Left lung (tissue), 10 donors: ENCODE data around the gene SSUH2. TPM values are rescaled to one million over a fixed set of nuclear protein-coding genes. Genes with fewer than 3 reads are reported as not detected.
"Not testable (repeated sequence)": the region's sequence is repeated elsewhere in the genome, so short reads cannot be mapped to it uniquely, and the experiment has no call there.

ENCODE experiments used
- ATAC-seq: fragments of 200-7000 bp; cut with Tn5 transposase; one replicate; pipeline ENCODE4 v1.9.1; 2020; ENCODE audit warnings: moderate library complexity
- DNase-seq, 4 donors: peaks; one replicate each; pipeline ENCODE4 v3.0.0-alpha.2; 2013 to 2020
- H3K27ac ChIP-seq, 2 donors: fragments of 200-600 bp; sonication (generic) in 1 of 2; one replicate each; pipeline versions ENCODE4 v1.5.0 to v1.8.0; 2020 to 2021
- H3K27me3 ChIP-seq, 2 donors: fragments of 200-600 bp; sonication (generic) in 1 of 2; one replicate each; pipeline versions ENCODE4 v1.5.0 to v1.8.0; 2020 to 2021
- H3K36me3 ChIP-seq, 2 donors: fragments of 200-600 bp; sonication (generic) in 1 of 2; one replicate each; pipeline versions ENCODE4 v1.5.0 to v1.8.0; 2020 to 2021
- H3K4me1 ChIP-seq, 2 donors: fragments of 200-600 bp; one replicate each; pipeline ENCODE4 v1.8.0; 2021
- H3K4me3 ChIP-seq, 2 donors: fragments of 200-600 bp; sonication (generic) in 1 of 2; one replicate each; pipeline versions ENCODE4 v1.5.0 to v1.8.0; 2020 to 2021; ENCODE audit warnings: mild to moderate bottlenecking in 1 of 2
- H3K9me3 ChIP-seq, 2 donors: fragments of 200-600 bp; sonication (generic) in 1 of 2; one replicate each; pipeline versions ENCODE4 v1.5.0 to v1.8.0; 2020 to 2021
- CTCF ChIP-seq, 2 donors: fragments of 200-600 bp; sonication (generic) in 1 of 2; IDR thresholded peaks; one replicate each; pipeline versions ENCODE4 v1.5.0 to v1.8.0; 2021; ENCODE audit warnings: antibody characterized with exemption in 2 of 2
- intact Hi-C, 2 donors: fragments of 100-400 bp; cut with DNase I; formaldehyde crosslinking; loops; one replicate each; pipeline versions ENCODE4 v1.11.2 to v1.14.2; 2022
- polyA plus RNA-seq, 6 donors: library from polyadenylated mRNA; unstranded; fragments of 120-200 nt; gene quantifications; one replicate each; pipeline ENCODE4 v1.2.1, GENCODE V29; 2013; ENCODE audit not compliant: insufficient read length in 6 of 6
- total RNA-seq, 2 donors: library from RNA; stranded (reverse); fragmentation: NEBNext Ultra II Directional; extraction: Animal tissue kit (Norgen Biotek cat#: 25700); gene quantifications; one replicate each; pipeline ENCODE4 v1.2.1, GENCODE V29; 2021
- donor health status: DM: no; HTN: yes; CAD: no.
- donor health status: DM: no; HTN: no; CAD: no.

Gene SSUH2
- total and polyA plus RNA-seq, 8 donors: 0.29 to 3.1 (median 1.8) TPM

GRCh38 chr3:8581373-8581772 lies 63.2 kb downstream of the SSUH2 start:
- no peaks in the 10 kb centered on the region for H3K27me3 ChIP-seq
- H3K36me3 ChIP-seq: no peaks in the 10 kb centered on the region
- no peak overlapping the region for H3K4me3 ChIP-seq
- peak overlapping the region in 1 of 2 donors; percentile 2 for H3K27ac ChIP-seq
- ATAC-seq (peak; percentile 9), DNase-seq (no peak)
- intact Hi-C loops: no loop called here
- no peaks in the 10 kb centered on the region for H3K4me1 ChIP-seq
- H3K9me3 ChIP-seq: no peaks in the 10 kb centered on the region
- TF ChIP-seq CTCF (IDR thresholded peaks at IDR 0.05): no peak

- intact Hi-C loops, ATAC-seq, H3K27ac ChIP-seq: not testable (repeated sequence)
Observed at GRCh38 chr3:8580434-8580833, 64.2 kb downstream of the SSUH2 start.

GRCh38 chr3:8579943-8580342 lies 64.7 kb downstream of the SSUH2 start:
- DNase-seq (no peak), ATAC-seq (no peak)
- Histone ChIP-seq H3K9me3 (no peaks in the 10 kb centered on the region), H3K27ac (no peak overlapping the region), H3K27me3 (no peaks in the 10 kb centered on the region), H3K4me3 (no peak overlapping the region), H3K4me1 (no peaks in the 10 kb centered on the region), H3K36me3 (no peaks in the 10 kb centered on the region)
- no peak for TF ChIP-seq CTCF (IDR thresholded peaks at IDR 0.05)
- intact Hi-C loops: no loop called here

More at GRCh38 chr3:8580434-8580833, 64.2 kb downstream of the SSUH2 start:
- H3K36me3 ChIP-seq, H3K27me3 ChIP-seq, H3K4me3 ChIP-seq, DNase-seq, H3K4me1 ChIP-seq, H3K9me3 ChIP-seq: not testable (repeated sequence)

GRCh38 chr3:8579096-8579495 lies 65.5 kb downstream of the SSUH2 start:
- Histone ChIP-seq H3K4me1 (peaks cover 3 to 5% of the 10 kb centered on the region in 2 donors), H3K36me3 (peaks cover 0 to 5% of the 10 kb centered on the region in 2 donors), H3K27ac (no peak overlapping the region), H3K9me3 (no peaks in the 10 kb centered on the region), H3K27me3 (no peaks in the 10 kb centered on the region), H3K4me3 (no peak overlapping the region)
- intact Hi-C loops: no loop called here
- DNase-seq (no peak), ATAC-seq (no peak)
- TF ChIP-seq CTCF (IDR thresholded peaks at IDR 0.05): no peak

GRCh38 chr3:8578282-8578681 lies 66.3 kb downstream of the SSUH2 start:
- peak overlapping the region in 1 of 2 donors; percentile 57 for H3K27ac ChIP-seq
- no peaks in the 10 kb centered on the region for H3K27me3 ChIP-seq
- DNase-seq (no peak), ATAC-seq (no peak)
- no peaks in the 10 kb centered on the region for H3K9me3 ChIP-seq
- TF ChIP-seq CTCF (IDR thresholded peaks at IDR 0.05): no peak
- no peak overlapping the region for H3K4me3 ChIP-seq
- peaks cover 4 to 5% of the 10 kb centered on the region in 2 donors for H3K4me1 ChIP-seq
- H3K36me3 ChIP-seq: peaks cover 0 to 6% of the 10 kb centered on the region in 2 donors
- intact Hi-C loops: no loop called here
